HG03439 (cell line): ENCODE results near the gene RAPGEF4.

ENCODE experiments used
- ATAC-seq: cut with Tn5 transposase; IDR thresholded peaks from one replicate; pipeline ENCODE4 v1.9.1; 2021; ENCODE audit warnings: mild to moderate bottlenecking, moderate library complexity; ENCODE audit not compliant: unreplicated experiment

The RAPGEF4 gene

DNA sequence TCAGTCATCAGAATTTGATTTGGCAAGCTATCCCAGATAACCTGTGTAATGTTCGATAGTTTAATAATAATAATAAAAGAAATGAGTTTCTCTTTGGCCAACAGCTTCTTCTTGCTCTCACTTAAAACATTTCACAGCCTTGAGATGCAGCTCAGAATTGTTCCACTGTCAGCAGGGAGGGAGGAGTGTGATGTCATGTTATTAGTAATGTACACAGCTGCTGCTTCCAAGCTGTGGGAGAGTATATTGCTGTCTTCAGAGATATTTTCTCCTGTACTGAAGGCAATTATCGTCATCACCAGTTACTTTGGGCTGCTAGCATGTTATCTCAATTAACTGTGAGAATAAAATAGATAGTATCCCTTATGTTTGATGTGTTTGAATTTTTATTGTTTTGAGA, 193.1 kb downstream of the RAPGEF4 start:
- no peak for ATAC-seq

DNA sequence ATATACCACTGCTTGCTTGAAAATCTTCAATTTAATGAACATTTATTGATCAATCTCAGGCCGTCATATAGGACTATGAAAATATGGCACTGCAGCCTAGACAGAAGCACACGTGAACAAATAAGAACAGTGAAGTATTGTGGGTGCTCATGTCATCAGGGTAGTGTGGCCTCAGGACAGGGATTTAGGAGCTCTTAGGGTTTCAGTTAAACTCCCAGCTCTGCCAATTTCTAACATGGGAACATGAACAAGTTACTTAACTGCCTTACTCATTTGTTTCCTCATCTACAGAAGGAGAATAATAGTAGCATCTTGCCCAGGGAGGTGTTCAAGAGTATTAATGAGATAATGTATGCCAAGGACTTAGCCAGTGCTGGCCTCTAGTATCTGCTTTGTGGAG, 194.0 kb downstream of the RAPGEF4 start:
- ATAC-seq, result no peak

DNA sequence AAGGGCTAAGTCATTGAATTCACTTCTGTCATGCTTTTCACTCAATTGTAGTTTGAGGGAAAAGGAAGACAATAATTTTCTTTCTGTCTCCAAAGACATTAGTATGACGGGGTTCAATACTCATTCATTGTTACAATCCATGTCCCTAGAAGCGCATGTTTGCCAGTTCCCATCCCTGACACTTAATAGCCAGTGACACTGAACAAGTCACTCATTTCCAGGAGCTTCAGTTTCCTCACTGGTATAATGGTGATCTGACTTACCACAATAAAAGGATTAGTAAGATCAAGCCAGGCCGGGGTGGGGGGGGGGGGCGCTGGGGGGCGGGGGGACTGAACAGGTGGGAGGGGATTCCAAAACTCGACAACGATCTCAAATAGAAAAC, 195.2 kb downstream of the RAPGEF4 start:
- ATAC-seq, result no peak

DNA sequence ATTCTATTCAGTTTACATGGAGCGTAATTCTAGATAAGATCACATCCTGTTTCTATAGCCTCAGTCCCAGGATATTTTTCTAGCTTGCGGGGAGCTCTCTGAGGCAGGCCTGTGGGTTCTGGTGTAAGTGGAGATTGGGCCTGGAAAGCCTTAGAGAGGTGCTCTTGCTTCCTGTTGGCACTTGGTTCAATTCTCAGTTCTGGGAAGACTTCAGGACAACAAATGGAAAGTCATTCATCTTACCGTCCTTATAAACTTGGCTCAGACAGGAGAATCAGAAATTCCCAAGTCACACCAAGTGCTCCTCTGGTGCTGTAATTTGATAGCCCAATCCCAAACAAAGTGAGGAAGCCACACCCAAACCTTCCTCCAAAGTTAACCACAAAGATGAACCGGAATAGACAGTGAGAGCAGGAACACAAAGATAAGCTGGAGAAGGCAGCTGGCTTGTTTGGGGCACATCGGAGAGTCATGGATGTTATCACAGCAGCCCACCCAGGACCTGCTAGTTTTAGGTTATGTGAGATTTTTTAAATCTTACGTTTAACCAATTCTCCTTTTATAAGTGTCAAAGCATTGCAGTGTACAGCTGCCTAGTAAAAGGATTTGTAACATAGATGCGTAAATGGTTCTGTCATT, 195.7 kb downstream of the RAPGEF4 start:
- no peak for ATAC-seq

DNA sequence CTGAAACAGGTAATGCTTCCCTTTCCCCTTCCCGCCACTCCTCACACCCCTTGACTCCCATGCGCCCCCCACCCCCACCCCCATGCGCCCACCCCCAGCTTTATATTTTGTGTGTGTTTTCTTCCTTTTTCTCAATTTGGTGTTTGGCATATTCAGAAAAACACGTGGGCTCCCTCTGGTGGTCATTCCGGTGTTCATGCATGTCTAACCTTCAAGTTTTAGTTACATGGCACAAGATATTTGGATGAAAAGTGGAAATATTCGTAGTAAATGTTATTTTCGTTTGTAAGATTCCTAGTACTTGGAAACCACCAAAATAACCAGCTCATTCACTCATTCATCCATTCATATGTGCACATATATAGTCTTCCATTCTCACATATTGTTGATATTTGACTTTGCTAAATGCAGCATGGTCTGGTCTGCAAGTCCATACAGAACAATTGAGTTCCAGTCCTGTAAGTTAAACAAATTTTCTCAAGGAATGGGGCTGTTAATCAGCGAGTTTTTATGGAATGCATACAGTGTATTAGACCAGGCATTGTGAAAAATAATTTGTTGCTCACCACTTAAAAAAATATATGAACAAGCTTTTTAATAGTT, 196.4 kb downstream of the RAPGEF4 start:
- no peak for ATAC-seq

DNA sequence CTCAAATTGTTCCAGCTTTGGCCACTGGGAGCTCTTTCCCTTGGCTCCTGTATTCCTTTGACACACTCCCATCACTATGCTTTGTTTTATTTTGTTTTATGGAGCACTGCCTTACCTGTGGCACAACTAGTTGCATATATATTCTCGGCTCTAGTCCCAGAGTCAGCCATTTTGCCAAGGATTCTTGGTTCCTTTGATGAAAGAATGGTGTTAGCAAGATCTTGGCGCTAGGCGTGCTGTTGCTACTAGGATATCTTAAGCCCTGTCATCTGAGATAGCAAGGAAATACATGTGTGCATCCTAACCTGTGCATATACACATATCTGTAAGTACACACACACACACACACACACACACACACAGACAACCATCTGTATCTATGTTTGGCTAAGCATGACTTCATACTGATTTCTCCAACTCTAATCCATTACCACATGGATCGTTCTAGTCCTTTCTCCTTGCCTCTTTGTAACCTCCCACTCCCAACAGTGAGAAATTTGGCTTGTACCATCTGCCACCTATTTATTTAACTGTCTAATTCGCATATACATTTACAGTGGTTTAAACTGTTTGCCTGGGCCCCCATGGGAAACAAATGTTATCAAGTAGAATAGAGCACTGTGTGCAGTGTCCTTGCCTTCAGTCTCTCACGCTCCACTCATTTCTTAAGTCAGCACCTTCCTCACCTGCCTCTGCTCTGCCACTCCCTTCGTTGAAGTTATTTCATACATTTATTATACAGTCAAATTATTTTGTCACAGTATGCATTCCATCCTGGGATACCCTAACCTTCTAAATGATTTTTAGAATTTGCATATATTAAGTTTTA, 202.5 kb downstream of the RAPGEF4 start:
- ATAC-seq, result no peak

DNA sequence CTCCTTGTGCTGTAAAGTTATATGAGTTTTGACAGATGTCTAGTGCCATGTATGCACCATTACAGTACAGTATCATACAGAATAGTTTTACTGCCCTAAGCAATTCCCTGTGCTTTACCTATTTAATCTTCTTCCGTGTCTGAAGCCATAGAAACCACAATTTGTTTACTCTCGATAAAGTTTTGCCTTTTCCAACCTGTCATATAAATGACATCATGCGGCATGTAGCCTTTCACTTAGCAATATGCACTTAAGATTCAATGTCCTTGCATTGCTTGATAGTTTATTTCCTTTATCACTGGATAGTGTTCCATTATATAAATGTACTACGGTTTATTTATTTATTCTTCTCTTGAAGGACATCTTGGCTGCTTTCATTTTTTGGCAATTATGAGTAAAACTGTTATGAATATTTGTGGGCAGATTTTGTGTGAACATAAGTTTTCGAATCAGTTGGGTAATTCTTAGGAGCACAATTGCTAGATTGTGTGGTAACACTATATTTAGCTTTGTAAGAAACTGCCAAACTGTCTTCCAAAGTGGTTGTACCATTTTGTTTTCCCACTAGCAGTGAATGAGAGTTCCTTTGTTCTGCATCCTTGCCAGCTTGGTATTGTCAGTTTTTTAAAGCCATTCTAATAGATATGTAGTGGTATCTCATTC, 203.2 kb downstream of the RAPGEF4 start:
- ATAC-seq, result no peak

DNA sequence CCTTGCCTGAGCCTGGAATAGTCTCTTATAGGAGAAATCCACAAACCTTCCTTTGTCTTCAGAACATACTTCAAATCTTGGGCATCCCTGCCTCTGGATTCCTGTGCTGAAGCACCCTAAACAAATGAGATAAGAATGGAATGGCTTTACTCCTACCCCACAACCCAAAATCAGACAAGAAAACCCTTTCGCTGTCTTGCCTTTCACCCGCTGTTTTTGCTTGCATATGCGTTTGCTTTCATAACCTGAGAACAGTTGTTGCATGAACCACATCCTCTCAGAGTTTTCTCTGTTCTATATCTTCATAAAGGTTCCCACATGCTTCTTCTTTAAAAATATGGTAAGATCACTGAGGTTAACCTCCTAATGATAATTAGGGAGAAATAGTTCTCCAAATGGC, 207.9 kb downstream of the RAPGEF4 start:
- no peak for ATAC-seq

DNA sequence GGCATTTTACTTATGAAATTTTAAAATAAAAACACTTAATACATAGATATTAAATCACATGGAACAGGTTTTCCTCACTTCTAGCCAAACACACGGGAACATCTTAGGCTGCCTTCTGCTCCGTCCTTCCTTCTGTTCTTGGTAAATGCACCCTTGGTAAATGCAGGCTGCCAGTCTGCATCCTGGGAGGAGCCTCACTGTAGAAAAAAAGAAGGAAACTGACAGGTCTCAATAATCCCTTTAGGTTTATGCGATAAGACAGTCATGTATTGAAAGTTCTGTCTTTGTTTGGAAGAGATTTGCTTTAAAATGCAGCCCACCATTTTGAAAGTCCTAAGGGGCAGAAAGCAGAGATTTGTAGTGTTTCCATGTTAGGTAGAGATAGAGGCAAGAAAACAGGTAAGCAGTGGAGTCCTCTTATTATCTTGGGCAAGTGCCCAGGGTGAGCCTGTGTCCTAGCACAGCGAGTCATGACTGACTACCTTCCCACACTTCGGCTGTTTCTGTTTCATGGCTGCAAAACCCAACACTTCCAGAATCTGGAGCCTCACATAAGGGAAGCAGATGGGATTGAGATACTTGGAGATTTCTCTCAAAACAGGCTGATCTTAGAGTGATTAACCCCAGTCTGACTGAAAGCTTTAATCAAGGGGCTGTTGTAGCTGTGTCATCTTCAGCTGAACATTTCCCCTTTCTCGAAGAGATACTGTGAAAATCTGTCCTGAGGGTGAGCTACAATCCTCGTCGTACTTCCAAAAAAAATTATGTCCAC, 208.6 kb downstream of the RAPGEF4 start:
- no peak for ATAC-seq

DNA sequence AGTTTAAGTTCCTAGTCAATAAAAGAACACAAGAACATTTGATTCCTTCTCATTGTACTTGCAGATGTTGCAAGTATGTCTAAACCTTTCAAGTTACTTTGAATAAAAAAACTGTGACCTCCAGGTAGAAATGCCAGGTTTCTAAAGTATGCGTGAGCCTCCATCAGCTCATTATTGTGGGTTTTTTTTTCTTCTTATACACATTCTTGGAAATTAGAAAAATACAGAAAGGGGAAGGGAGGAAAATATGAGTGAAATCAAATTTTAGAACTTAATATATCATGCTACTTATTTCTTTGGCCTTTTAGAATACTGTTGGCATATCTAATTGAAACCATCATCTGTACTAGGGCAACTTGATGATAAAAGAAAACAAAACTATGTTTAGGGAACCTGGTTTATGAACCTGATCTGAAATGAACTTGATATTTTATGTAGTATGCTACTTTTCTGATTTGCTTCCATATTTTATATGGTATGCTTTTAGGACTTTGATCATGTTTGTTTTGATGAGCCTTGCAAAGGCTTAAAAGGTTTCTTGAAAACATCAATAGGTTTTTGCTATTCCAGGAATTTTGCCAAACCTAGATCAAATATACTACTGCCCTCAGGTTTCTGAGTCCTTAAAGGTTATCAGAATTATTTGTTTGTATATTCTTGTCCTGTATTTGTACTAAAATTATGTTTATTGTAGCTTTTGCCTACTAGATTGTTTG, 209.3 kb downstream of the RAPGEF4 start:
- no peak for ATAC-seq

DNA sequence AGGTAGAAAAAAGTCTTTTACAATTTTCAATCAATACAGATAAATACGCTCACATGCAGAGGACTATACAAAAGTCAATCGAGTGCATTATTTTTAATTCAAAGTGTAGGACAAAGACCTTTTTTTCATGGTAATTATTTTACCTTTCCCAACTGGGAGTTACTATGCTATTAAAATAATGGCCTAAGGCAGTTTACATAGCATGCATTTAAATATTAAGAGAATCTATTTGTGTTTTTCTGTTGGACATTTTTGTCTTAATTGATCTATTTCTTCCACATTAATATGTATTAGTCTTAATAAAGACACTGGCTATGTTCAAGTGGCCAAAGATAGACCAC, 209.8 kb downstream of the RAPGEF4 start:
- ATAC-seq, result no peak

DNA sequence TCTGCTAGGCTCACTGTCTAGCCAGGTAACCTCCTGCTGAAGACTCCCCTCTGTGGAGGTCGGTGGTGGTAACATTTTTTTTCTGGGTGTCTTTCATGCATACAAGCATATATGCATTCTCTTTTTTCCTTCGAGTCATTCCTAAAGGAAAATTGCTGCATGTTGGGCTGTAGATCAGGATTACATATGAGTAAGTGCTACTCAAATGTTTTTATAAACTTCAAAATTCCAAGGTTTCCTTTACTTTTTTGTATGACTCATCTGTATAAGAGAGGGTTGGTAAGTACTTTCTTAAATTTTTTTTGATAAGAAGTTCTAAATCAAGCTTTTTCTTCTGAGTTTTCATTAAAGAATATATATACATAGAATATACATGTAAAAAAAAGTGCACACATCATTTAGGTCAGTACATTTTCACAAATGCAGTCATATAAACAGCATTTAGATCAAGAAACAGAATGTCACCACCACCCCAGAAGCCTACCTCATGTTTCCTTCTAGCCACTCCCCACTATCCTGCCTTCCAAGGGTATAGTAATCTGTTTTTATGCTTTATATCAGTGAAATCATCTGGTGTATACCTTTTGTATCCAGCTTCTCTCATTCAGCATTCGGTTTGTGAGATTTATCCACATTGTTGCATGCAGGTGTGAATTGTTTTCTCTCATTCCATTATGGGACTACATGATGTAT, 212.0 kb downstream of the RAPGEF4 start:
- ATAC-seq, result no peak

DNA sequence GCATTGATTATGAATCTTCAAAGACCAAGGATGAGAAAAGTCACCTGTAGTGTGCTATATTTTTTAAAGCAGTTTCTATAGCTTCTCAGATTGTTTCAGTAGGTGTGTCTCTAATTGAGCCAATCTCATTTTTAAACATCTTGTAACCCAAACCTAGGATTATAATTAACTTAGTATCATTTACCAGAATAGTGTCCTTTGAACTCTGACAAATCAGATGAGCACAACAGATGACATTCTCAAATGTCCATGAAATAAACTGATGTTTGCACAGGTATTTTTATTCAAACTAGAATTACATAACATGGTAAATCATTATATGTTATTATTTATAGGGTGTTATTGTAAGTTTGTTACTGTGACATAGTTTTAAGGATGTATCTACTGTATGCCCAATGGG, 213.9 kb downstream of the RAPGEF4 start:
- no peak for ATAC-seq

DNA sequence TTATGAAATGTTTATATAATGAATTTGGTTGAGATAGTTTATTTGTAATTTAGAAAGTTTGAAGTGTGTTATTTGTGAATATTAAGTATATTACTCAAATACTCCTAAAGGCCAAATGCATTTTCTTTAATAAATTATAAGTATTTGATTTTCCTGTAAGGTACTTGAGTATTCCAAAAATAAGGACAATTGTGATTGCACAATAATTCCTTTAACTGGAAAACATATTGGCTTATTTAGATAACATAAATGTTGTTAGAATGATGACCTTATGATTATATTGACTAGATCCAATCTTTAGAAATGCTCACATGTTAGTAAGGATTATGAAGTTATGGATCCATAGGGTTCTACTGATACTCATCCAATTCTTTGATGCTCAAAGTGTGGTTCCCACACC, 214.9 kb downstream of the RAPGEF4 start:
- ATAC-seq, result no peak

DNA sequence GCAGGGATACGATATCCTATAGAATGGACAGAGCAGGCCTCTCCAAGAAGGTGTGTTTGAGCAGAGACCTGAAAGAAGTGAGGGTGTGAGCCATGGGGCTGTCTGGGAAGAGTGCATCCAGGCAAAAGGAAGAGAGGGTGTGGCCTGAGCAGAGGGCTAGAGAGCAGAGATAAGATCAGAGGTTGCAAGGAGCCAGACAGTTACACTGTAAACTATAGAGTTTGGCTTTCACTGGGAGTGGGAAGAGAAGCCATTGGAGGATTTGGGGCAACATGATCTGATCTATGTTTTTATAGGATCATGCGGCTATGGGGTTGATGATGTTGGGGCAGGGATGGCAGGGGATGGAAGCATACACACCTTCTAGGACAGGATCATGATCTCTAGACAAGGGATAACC, 215.9 kb downstream of the RAPGEF4 start:
- ATAC-seq, result no peak

DNA sequence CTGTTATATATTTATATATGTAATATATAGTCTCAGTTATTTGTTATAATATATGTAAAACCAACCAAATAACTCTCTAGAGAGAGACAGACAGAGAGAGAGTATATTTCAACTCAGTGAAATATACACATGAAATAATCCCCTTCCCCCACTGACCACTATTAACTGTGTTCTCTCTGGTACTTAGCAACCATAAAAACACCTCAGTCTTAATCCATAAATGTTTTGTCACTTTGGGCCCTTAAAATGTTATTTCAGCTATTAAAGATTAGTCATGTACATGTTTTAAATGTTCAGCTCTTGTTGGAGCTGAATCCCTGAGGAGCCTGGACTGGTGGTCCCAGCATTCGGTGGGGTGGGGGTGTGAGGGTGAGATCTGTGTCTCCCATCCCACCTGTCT, 217.8 kb downstream of the RAPGEF4 start:
- ATAC-seq, result no peak

DNA sequence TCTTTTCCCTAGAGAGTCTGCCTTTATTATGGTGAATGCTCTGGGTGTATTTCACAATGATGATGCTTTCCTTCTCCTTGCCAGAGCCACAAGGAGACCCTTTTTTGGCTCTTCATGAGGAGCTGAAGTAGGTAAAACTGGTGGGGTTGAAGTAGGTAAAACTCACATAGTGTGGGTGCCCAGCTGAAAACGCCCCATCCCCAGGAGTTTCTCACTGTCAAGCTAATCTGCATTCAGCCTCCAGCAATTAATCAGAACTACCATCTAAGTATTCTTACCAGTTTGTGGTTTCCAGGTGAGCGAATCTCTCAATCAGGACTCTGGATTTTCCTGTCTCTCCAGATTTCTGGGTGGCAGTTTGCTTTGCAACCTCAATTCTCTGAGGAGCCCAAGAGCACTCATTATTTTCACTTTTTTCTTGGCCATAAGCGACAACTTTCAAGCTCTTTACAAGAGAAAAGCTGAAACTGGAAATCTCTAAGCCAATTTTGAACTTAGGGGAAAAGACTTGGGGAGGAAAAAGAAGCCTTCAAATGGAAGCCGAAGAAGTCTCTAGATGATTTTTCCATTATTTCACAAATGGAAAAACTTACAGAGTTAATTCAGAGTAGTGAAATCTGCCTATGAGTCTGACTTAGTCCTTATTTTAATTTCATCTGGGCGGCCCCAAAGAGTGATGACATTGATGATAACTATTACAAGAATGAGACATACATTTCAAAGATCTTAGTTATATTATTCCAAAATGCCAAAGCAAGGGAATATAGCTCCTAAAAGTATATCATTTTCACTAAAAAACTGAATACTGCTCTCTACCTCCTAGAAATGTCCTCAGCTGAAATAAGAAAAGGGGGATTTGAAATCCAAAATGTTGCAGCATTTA, 218.6 kb downstream of the RAPGEF4 start:
- no peak for ATAC-seq

DNA sequence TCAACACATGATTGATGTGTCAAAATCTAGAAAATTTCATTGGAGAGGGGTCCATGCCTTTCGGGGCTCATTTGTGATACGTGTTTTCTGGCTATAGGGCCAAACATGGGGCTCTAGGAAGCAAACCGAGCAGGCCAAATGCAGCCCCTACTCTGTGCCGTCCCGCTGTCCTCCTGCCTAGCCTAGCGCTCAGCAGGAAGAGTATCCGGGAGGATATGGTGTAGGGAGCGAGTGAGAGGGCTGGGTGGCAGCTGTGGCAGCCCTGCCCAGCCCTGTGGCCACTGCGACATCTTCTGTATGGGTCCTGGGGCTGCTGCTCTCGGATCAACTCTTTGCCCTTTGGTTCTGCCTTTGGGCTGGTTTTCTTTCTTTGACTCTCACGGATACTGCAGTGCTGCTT, 219.9 kb downstream of the RAPGEF4 start:
- ATAC-seq, result no peak

DNA sequence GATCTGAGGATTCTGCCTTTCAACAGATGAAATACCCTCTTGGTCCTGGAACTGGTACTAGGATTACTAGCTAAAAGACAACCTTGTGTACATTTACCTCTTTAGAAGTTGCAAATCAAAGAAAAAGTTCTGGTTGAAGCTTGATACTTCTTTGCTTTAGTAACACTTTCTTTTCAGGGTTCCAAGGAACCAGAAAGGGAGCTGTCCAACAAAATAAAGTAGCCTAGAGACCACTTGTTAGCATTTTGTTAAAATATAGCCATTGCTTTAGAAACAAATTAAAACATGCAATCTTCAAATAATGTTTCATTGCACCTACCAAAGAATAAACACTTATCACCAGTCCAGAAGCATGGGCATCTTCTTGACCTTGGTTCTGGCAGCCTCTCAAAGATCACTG, 222.1 kb downstream of the RAPGEF4 start:
- ATAC-seq, result no peak
